Heart right ventricle (tissue), 16 donors: Measurements from ENCODE around the gene CAST. TPM values are rescaled to one million over a fixed set of nuclear protein-coding genes. Genes with fewer than 3 reads are reported as not detected.

Experiments
- ATAC-seq, 8 donors: fragments of 200-7000 bp; cut with Tn5 transposase; one replicate each; pipeline ENCODE4 v1.9.1; 2020; ENCODE audit warnings: mild to moderate bottlenecking in 8 of 8, moderate library complexity in 8 of 8, moderate number of reproducible peaks in 1 of 8
- DNase-seq, 2 donors: peaks; one replicate each; pipeline ENCODE4 v3.0.0-alpha.2; 2020
- H3K27ac ChIP-seq, 10 donors: fragments of 200-600 bp; sonication (generic) in 2 of 10; one replicate each; pipeline versions ENCODE4 v1.5.0 to v1.8.0; 2020 to 2022; ENCODE audit warnings: mild to moderate bottlenecking in 3 of 10
- H3K27me3 ChIP-seq, 7 donors: fragments of 200-600 bp; one replicate each; pipeline ENCODE4 v1.8.0; 2021 to 2022; ENCODE audit warnings: mild to moderate bottlenecking in 2 of 7
- H3K36me3 ChIP-seq, 9 donors: fragments of 200-600 bp; sonication (generic) in 1 of 9; one replicate each; pipeline versions ENCODE4 v1.5.0 to v1.8.0; 2020 to 2022; ENCODE audit warnings: mild to moderate bottlenecking in 2 of 9
- H3K4me1 ChIP-seq, 9 donors: fragments of 200-600 bp; sonication (generic) in 1 of 9; one replicate each; pipeline versions ENCODE4 v1.5.0 to v1.8.0; 2020 to 2022; ENCODE audit warnings: mild to moderate bottlenecking in 4 of 9
- H3K4me3 ChIP-seq, 10 donors: fragments of 200-600 bp; sonication (generic) in 2 of 10; one replicate each; pipeline versions ENCODE4 v1.5.0 to v1.8.0; 2020 to 2022; ENCODE audit warnings: mild to moderate bottlenecking in 7 of 10, moderate library complexity in 2 of 10
- H3K9me3 ChIP-seq, 11 donors: fragments of 200-600 bp in 10 of 11; sonication (generic) in 2 of 11; one replicate each; pipeline versions ENCODE4 v1.5.0 to v1.8.0; 2013 to 2022; ENCODE audit warnings: mild to moderate bottlenecking in 2 of 11, control low read depth in 1 of 11, moderate library complexity in 1 of 11
- CTCF ChIP-seq, 9 donors: fragments of 200-600 bp; sonication (generic) in 2 of 9; IDR thresholded peaks; one replicate each; pipeline versions ENCODE4 v1.5.0 to v1.8.0; 2021 to 2022; ENCODE audit warnings: antibody characterized with exemption in 9 of 9, mild to moderate bottlenecking in 5 of 9, moderate library complexity in 1 of 9
- WGBS, 2 donors: extraction: QIAGEN DNeasy Blood & Tissue Kit; methylation state at CpG; one replicate each; pipeline ENCODE4 v1.1.7; 2013; ENCODE audit warnings: inconsistent platforms in 1 of 2; 5-methylcytosine and 5-hydroxymethylcytosine counted together
- intact Hi-C, 10 donors: fragments of 100-400 bp; cut with DNase I; formaldehyde crosslinking; loops; one replicate each; pipeline versions ENCODE4 v1.11.1 to v1.14.2; 2022
- polyA plus RNA-seq, 2 donors: library from polyadenylated mRNA; stranded (reverse); fragments of 200-250 nt; gene quantifications; one replicate each; pipeline ENCODE4 v1.2.3, GENCODE V29; 2013
- total RNA-seq, 10 donors: library from RNA; stranded (reverse); fragmentation: NEBNext Ultra II Directional in 3 of 10; extraction: Animal tissue kit (Norgen Biotek cat#: 25700) in 3 of 10; gene quantifications; one replicate each; pipeline versions ENCODE4 v1.2.1 to v1.2.4, GENCODE V29; 2021 to 2023
- donor health status: Arrhythmogenic right ventricular cardiomyopathy.
- donor health status: ischemic (EF 13 %, LVEDD 7.1; RV severe dilation, severe dysfunction).
- donor health status: healthy with polysubstance abuse.
- donor health status: DM: no; HTN: yes; CAD: no.
- donor health status: DM: no; HTN: no; CAD: no.
- donor health status: ischemic (EF 25% LVEDD 6.9; RV normal size, moderate dysfunction).
- donor health status: ischemic (EF 25% LVEDD 5.7; RV mildly dilated, moderate dysfunction).
- donor health status: healthy.
- donor health status: DM: yes; HTN: yes; CAD: no.
- donor health status: Ischemic cardiomyopathy.
- donor health status: ischemic (EF 35%, LVEDD 5.7; RV mildly dilated, moderate dysfunction).
- donor health status: nonischemic (EF 11% LVEDD 7.7; RV severe dilation, severe dysfunction).
- donor health status: DM: yes; HTN: yes; CAD: no.
- donor health status: PGD.
- donor health status: ischemic (EF 29% LVEDD 5.4; RV normal size, mild dysfunction).
- donor health status: nonischemic (EF 23%, LVEDD 6.1; RV moderate dilation, normal function).

CAST gene
- total and polyA plus RNA-seq, 12 donors = 174 to 783 (median 488) TPM

GRCh38 chr5:96651948-96652753 is 10.0 kb upstream of the CAST start:
- intact Hi-C loops = no loop called here
- Histone ChIP-seq H3K36me3 (no peaks in the 10 kb centered on the region), H3K4me1 (peaks cover 0 to 47% (median 0%) of the 10 kb centered on the region in 9 donors), H3K27ac (no peak overlapping the region), H3K27me3 (no peaks in the 10 kb centered on the region), H3K9me3 (no peaks in the 10 kb centered on the region), H3K4me3 (no peak overlapping the region)
- no peak for ATAC-seq
- 63 to 64% methylated on average over 4 of the region's 4 CpGs for WGBS, 2 donors
- no peak for DNase-seq
- peak in 5 of 9 donors; percentile 16 to 38 (median 23) for TF ChIP-seq CTCF (IDR thresholded peaks at IDR 0.05)

GRCh38 chr5:96652769-96653454 is 9.3 kb upstream of the CAST start:
- DNase-seq = no peak
- Histone ChIP-seq H3K27ac (no peak overlapping the region), H3K4me3 (no peak overlapping the region), H3K4me1 (peaks cover 0 to 48% (median 0%) of the 10 kb centered on the region in 9 donors), H3K27me3 (no peaks in the 10 kb centered on the region), H3K36me3 (no peaks in the 10 kb centered on the region), H3K9me3 (no peaks in the 10 kb centered on the region)
- 36 to 65% methylated on average over 1 of the region's 1 CpG for WGBS, 2 donors
- no peak for ATAC-seq
- intact Hi-C loops = no loop called here
- no peak for TF ChIP-seq CTCF (IDR thresholded peaks at IDR 0.05)

- no peaks in the 10 kb centered on the region for H3K9me3 ChIP-seq
- ATAC-seq = no peak
- 93 to 96% methylated on average over 4 of the region's 4 CpGs for WGBS, 2 donors
Observed at GRCh38 chr5:96654209-96654608, 8.0 kb upstream of the CAST start.

More at GRCh38 chr5:96654209-96654608, 8.0 kb upstream of the CAST start:
- intact Hi-C loops = no loop called here
- no peak overlapping the region for H3K27ac ChIP-seq
- H3K4me3 ChIP-seq = no peak overlapping the region
- no peaks in the 10 kb centered on the region for H3K36me3 ChIP-seq
- H3K4me1 ChIP-seq = peaks cover 0 to 46% (median 0%) of the 10 kb centered on the region in 9 donors
- no peak for DNase-seq
- TF ChIP-seq CTCF (IDR thresholded peaks at IDR 0.05) = no peak
- H3K27me3 ChIP-seq = no peaks in the 10 kb centered on the region
